SK-N-SH treated with all-trans-retinoic acid at 6 μM for 48 hours (cell line): ENCODE results near the gene MACC1.

ENCODE experiments used
- ARNTL ChIP-seq: fragments of 450-650 bp; formaldehyde crosslinking; IDR thresholded peaks from 2 replicates; pipeline ENCODE4 v1.5.0; 2020; ENCODE audit warnings: low read depth, mild to moderate bottlenecking, moderate library complexity, borderline replicate concordance
- ESRRG ChIP-seq: fragments of 250-450 bp; sonication (Bioruptor Pico); IDR thresholded peaks from 2 replicates; pipeline ENCODE4 v1.6.1; 2021; ENCODE audit warnings: mild to moderate bottlenecking
- RARB ChIP-seq: fragments of 250-450 bp; sonication (Bioruptor Pico); IDR thresholded peaks from 2 replicates; pipeline ENCODE4 v1.8.0; 2021; ENCODE audit warnings: mild to moderate bottlenecking, moderate library complexity
- TCF4 ChIP-seq: fragments of 250-450 bp; sonication (Bioruptor Pico); IDR thresholded peaks from 2 replicates; pipeline ENCODE4 v1.8.0; 2021; ENCODE audit warnings: mild to moderate bottlenecking, moderate library complexity, borderline replicate concordance
- TOX ChIP-seq: fragments of 250-450 bp; sonication (Bioruptor Pico); IDR thresholded peaks from 2 replicates; pipeline ENCODE4 v1.8.0; 2021; ENCODE audit warnings: mild to moderate bottlenecking, moderate library complexity, borderline replicate concordance
- ZFP3 ChIP-seq: fragments of 250-450 bp; sonication (Bioruptor Pico); IDR thresholded peaks from 2 replicates; pipeline ENCODE4 v1.5.0; 2020; ENCODE audit warnings: mild to moderate bottlenecking, moderate library complexity
- ZFP30 ChIP-seq: fragments of 450-650 bp; formaldehyde crosslinking; IDR thresholded peaks from 2 replicates; pipeline ENCODE4 v1.5.0; 2022; ENCODE audit warnings: mild to moderate bottlenecking, moderate library complexity
- ZNF565 ChIP-seq: fragments of 450-650 bp; formaldehyde crosslinking; conservative IDR thresholded peaks from 2 replicates; pipeline ENCODE4 v1.5.0; 2020; ENCODE audit warnings: low read depth, mild to moderate bottlenecking, moderate library complexity
- ZNF70 ChIP-seq: fragments of 450-650 bp; formaldehyde crosslinking; IDR thresholded peaks from 2 replicates; pipeline ENCODE4 v1.5.0; 2020; ENCODE audit warnings: mild to moderate bottlenecking, moderate library complexity
- ZNF8 ChIP-seq: fragments of 450-650 bp; formaldehyde crosslinking; IDR thresholded peaks from 2 replicates; pipeline ENCODE4 v1.5.0; 2020; ENCODE audit warnings: mild to moderate bottlenecking, moderate library complexity
- TF ChIP-seq, protein P1 (sequence below): fragments of 250-450 bp; sonication (Bioruptor Pico); IDR thresholded peaks from 2 replicates; pipeline ENCODE4 v1.8.0; 2020; ENCODE audit warnings: mild to moderate bottlenecking, moderate library complexity, borderline replicate concordance
- TF ChIP-seq, protein P2 (sequence below): fragments of 250-450 bp; sonication (Bioruptor Pico); IDR thresholded peaks from 2 replicates; pipeline ENCODE4 v1.5.1; 2021; ENCODE audit warnings: mild to moderate bottlenecking, moderate library complexity
- TF ChIP-seq, protein P3 (sequence below): fragments of 250-450 bp; sonication (Bioruptor Pico); IDR thresholded peaks from 2 replicates; pipeline ENCODE4 v1.5.1; 2020; ENCODE audit warnings: low read depth, mild to moderate bottlenecking, moderate library complexity
- TF ChIP-seq, protein P4 (sequence below): fragments of 250-450 bp; sonication (Bioruptor Pico); IDR thresholded peaks from 2 replicates; pipeline ENCODE4 v1.8.0; 2021; ENCODE audit warnings: low read depth, mild to moderate bottlenecking, moderate library complexity, borderline replicate concordance

DNA sequence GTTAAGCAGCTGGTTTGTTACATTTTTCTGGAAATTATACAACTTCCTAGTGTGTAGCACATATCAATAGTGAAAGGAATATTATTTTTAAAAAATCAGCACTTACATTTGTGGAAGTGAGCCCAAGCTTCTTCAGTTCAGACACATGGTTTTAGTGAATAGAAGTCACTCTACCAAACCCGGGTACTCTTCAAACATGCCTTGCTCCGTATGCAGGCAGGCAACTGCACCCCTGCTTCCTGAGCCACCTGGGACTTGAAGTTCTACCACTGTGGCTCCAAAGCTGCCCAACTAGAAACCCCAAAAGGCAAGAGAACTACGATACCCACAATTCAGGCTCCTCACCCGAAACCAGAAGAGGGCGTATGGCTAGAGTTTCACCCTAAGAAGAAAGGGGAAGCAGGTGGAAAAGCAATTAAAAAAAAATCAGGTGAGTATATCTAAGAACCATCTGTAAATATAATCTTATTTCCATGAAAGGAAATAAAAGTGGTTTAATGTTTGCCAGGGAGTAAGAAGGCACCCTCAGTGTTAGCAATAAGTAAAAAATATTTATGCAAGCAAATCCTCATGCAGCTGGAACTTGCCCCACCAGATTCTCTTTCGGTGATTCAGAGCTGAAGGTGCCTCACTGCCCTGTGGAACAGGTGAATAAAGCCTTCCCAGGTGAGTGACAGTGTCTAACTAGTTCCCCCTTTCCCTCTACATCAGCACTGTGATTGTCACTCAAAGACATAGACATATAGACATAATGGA lies at the start of gene MACC1:
- TF ChIP-seq TCF4 (no peak), ZFP3 (CRISPR knock-in tag) (no peak), TOX (CRISPR knock-in tag) (no peak), ZFP30 (no peak), ZNF70 (CRISPR knock-in tag) (no peak), ARNTL (CRISPR knock-in tag) (no peak), ZNF8 (CRISPR knock-in tag) (no peak), RARB (CRISPR knock-in tag) (no peak), ESRRG (CRISPR knock-in tag) (no peak), ZNF565 (CRISPR knock-in tag) (no peak)
- TF ChIP-seq, protein P1, sequence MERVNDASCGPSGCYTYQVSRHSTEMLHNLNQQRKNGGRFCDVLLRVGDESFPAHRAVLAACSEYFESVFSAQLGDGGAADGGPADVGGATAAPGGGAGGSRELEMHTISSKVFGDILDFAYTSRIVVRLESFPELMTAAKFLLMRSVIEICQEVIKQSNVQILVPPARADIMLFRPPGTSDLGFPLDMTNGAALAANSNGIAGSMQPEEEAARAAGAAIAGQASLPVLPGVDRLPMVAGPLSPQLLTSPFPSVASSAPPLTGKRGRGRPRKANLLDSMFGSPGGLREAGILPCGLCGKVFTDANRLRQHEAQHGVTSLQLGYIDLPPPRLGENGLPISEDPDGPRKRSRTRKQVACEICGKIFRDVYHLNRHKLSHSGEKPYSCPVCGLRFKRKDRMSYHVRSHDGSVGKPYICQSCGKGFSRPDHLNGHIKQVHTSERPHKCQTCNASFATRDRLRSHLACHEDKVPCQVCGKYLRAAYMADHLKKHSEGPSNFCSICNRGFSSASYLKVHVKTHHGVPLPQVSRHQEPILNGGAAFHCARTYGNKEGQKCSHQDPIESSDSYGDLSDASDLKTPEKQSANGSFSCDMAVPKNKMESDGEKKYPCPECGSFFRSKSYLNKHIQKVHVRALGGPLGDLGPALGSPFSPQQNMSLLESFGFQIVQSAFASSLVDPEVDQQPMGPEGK, result no peak
- TF ChIP-seq, protein P2, sequence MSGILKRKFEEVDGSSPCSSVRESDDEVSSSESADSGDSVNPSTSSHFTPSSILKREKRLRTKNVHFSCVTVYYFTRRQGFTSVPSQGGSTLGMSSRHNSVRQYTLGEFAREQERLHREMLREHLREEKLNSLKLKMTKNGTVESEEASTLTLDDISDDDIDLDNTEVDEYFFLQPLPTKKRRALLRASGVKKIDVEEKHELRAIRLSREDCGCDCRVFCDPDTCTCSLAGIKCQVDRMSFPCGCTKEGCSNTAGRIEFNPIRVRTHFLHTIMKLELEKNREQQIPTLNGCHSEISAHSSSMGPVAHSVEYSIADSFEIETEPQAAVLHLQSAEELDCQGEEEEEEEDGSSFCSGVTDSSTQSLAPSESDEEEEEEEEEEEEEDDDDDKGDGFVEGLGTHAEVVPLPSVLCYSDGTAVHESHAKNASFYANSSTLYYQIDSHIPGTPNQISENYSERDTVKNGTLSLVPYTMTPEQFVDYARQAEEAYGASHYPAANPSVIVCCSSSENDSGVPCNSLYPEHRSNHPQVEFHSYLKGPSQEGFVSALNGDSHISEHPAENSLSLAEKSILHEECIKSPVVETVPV (CRISPR knock-in tag), result no peak
- TF ChIP-seq, protein P3, sequence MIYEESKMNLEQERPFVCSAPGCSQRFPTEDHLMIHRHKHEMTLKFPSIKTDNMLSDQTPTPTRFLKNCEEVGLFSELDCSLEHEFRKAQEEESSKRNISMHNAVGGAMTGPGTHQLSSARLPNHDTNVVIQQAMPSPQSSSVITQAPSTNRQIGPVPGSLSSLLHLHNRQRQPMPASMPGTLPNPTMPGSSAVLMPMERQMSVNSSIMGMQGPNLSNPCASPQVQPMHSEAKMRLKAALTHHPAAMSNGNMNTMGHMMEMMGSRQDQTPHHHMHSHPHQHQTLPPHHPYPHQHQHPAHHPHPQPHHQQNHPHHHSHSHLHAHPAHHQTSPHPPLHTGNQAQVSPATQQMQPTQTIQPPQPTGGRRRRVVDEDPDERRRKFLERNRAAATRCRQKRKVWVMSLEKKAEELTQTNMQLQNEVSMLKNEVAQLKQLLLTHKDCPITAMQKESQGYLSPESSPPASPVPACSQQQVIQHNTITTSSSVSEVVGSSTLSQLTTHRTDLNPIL (CRISPR knock-in tag), result no peak
- TF ChIP-seq, protein P4, sequence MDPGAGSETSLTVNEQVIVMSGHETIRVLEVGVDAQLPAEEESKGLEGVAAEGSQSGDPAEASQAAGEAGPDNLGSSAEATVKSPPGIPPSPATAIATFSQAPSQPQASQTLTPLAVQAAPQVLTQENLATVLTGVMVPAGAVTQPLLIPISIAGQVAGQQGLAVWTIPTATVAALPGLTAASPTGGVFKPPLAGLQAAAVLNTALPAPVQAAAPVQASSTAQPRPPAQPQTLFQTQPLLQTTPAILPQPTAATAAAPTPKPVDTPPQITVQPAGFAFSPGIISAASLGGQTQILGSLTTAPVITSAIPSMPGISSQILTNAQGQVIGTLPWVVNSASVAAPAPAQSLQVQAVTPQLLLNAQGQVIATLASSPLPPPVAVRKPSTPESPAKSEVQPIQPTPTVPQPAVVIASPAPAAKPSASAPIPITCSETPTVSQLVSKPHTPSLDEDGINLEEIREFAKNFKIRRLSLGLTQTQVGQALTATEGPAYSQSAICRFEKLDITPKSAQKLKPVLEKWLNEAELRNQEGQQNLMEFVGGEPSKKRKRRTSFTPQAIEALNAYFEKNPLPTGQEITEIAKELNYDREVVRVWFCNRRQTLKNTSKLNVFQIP, result no peak
